GM12875 (cell line): ENCODE data around the gene SLC35G2.

ENCODE experiments used
- H3K4me3 ChIP-seq: one replicate; pipeline ENCODE4 v1.5.1; 2011; ENCODE audit warnings: low read depth, low read length, control low read depth
- CTCF ChIP-seq: IDR thresholded peaks from 2 replicates; pipeline ENCODE4 v1.5.1; 2011; ENCODE audit warnings: low read depth, mild to moderate bottlenecking, control low read depth, inconsistent platforms, low read length, moderate library complexity, borderline replicate concordance; ENCODE audit not compliant: insufficient read depth

SLC35G2 gene

GRCh38 chr3:136835089-136835812, 16.3 kb downstream of the SLC35G2 start:
- TF ChIP-seq CTCF: no peak

GRCh38 chr3:136835813-136836510, 17.0 kb downstream of the SLC35G2 start:
- H3K4me3 ChIP-seq: no peak overlapping the region
- no peak for TF ChIP-seq CTCF

More at GRCh38 chr3:136835089-136835812, 16.3 kb downstream of the SLC35G2 start:
- H3K4me3 ChIP-seq: no peak overlapping the region

- no peak for TF ChIP-seq CTCF
- H3K4me3 ChIP-seq: no peak overlapping the region
Measured at GRCh38 chr3:136836511-136837156, 17.7 kb downstream of the SLC35G2 start.

- H3K4me3 ChIP-seq: no peak overlapping the region
- TF ChIP-seq CTCF: no peak
Measured at GRCh38 chr3:136838641-136839555, 20.0 kb downstream of the SLC35G2 start.

GRCh38 chr3:136839556-136839931, 20.6 kb downstream of the SLC35G2 start:
- no peak for TF ChIP-seq CTCF
- no peak overlapping the region for H3K4me3 ChIP-seq

GRCh38 chr3:136840252-136840651, 21.3 kb downstream of the SLC35G2 start:
- TF ChIP-seq CTCF: no peak
- H3K4me3 ChIP-seq: no peak overlapping the region
